Measurements from ENCODE around the gene STRN4.
"Not testable (repeated sequence)": the region's sequence is repeated elsewhere in the genome, so short reads cannot be mapped to it uniquely, and the experiment has no call there.

Gene STRN4, protein sequence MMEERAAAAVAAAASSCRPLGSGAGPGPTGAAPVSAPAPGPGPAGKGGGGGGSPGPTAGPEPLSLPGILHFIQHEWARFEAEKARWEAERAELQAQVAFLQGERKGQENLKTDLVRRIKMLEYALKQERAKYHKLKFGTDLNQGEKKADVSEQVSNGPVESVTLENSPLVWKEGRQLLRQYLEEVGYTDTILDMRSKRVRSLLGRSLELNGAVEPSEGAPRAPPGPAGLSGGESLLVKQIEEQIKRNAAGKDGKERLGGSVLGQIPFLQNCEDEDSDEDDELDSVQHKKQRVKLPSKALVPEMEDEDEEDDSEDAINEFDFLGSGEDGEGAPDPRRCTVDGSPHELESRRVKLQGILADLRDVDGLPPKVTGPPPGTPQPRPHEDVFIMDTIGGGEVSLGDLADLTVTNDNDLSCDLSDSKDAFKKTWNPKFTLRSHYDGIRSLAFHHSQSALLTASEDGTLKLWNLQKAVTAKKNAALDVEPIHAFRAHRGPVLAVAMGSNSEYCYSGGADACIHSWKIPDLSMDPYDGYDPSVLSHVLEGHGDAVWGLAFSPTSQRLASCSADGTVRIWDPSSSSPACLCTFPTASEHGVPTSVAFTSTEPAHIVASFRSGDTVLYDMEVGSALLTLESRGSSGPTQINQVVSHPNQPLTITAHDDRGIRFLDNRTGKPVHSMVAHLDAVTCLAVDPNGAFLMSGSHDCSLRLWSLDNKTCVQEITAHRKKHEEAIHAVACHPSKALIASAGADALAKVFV

DNA sequence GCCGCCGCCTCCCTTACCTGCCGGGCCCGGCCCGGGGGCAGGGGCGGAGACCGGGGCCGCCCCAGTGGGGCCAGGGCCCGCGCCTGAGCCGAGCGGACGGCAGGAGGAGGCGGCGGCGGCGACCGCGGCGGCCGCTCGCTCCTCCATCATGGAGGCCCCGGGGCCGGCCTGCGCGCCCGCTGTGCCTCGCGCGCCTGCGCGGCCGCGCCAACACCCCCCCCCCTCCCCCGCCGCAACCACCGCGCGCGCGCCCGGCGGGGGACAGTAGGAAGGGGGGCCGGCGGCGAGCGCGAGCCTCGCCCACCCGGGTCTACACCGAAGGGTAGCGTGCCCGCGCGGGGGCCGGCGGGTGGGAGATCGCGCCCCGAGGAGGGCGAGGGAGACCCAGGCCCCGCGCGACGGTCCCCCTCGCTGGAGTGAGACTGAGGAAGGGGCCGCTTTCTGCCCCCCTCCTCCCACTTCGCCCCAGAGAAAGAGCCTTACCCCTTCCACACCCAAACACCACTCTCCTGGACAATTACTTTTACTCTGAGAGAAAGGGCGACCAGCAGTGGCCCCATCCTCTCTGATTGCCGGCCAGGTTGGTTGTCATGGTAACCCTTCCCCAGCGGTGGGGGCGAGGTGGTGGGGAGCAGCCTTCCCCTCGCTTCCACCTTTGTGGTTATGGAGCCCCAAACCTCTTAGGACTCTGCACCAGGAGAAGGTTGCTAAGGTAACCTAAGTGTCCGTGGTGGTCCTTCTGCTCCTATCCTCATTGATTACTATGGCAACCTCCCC is at the start of gene STRN4:
TSS of gene STRN4 (minus strand) at position 170 of the 777 bp plus-strand sequence. CDS start at position 150, 20 bp downstream.
- in situ Hi-C loops (cut with MboI; ENCODE audit: low pct_unique_long_range_greater_than_20kb, low sequenced_read_pairs) = no loop called here
- DNase-seq = no peak

DNA sequence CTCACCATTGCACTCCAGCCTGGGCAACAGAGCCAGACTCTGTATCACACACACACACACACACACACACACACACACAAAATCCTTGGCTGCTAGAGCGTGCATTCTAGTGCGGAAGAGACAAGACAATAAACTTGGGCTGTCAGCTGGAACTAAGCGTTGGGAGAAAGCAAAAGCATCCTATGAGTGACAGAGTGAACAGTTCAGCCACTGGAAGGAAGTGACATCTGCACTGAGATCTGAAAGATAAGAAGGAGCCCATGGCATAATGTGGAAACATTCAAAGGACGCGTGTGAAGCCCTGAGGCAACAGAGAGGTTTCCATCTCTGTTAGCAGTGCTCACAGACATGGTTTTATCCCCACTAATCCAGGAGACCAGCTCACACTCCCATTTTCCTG is 45.7 kb upstream of the STRN4 start:
- DNase-seq = peak; percentile 92
- in situ Hi-C loops (cut with MboI; ENCODE audit: low pct_unique_long_range_greater_than_20kb, low sequenced_read_pairs) = no loop called here

DNA sequence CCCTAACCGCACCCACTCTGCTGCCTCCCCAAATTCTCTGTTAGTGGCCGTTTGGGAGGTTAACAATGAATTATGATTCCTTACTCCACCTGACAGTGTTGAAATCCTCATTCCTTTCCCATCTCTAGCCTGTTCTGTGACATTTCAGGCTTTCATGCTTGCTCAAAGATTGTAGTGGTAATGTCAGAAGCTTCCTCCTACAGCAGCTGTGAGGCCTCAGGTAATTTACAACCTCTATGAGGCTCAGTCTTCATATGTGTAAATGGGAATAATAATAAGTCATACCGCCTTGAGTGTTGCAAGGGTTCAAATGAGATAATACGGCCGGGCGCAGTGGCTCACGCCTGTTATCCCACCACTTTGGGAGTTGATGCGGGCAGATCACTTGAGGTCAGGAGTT is 43.1 kb upstream of the STRN4 start:
- DNase-seq = no peak
- in situ Hi-C loops (cut with MboI; ENCODE audit: low pct_unique_long_range_greater_than_20kb, low sequenced_read_pairs) = no loop called here

DNA sequence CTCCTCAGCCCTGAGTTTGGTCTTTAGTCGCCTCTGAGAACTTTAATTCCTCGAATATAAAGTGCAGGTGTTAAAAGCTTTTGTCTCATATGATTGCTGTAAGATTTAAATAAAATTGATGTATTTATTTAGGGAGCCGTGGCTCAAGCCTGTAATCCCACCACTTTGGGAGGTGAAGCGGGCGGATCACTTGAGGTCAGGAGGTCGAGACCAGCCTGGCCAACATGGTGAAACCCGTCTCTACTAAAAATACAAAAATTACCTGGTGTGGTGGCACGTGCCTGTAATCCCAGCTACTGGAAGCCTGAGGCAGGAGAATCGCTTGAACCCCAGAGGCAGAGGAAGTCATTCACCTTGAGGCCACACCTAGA is 42.7 kb upstream of the STRN4 start:
- in situ Hi-C loops (cut with MboI; ENCODE audit: low pct_unique_long_range_greater_than_20kb, low sequenced_read_pairs) = no loop called here

DNA sequence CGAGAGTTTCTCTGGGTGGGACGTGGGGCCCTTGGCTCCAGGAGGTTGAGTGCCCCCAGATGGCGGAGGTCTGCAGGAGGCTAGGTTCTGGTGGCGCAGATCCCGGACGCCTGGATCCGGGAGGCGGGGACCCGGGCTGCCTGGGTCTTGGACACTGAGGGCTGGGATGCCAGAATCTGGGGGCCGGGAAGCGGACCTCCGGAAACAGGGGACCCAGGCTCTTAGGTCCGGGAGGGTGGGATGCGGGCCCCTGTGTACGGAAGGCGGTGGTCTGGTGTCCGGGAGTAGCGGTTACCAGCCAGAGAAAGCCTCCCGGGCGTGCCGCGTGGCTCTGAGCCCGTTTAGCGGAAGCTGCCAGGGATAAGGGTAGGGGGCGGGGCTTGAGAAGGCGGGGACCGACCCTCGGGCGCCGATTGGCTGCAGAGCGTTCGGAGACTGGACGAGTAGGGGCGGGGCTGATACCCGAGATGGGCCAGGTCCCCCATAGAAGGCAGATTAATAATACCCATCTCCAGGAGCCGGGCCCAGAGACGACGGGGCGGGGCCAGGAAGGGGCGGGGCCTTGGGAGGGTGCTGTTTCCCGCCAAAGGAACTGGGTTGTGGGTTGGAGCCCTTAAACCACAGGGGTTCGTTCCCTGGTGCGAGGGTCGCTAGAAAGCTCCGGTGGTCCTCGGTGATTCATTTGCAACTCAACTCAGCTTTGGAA is 42.2 kb upstream of the STRN4 start, which contains the start of gene SLC1A5:
TSS of gene SLC1A5 (minus strand) at position 333 of the 706 bp plus-strand sequence. CDS start 629 bp downstream, outside the sequence.
- DNase-seq = peak; percentile 98
- in situ Hi-C loops (cut with MboI; ENCODE audit: low pct_unique_long_range_greater_than_20kb, low sequenced_read_pairs) = no loop called here

More for the DNA sequence above, 42.7 kb upstream of the STRN4 start:
- no peak for DNase-seq

DNA sequence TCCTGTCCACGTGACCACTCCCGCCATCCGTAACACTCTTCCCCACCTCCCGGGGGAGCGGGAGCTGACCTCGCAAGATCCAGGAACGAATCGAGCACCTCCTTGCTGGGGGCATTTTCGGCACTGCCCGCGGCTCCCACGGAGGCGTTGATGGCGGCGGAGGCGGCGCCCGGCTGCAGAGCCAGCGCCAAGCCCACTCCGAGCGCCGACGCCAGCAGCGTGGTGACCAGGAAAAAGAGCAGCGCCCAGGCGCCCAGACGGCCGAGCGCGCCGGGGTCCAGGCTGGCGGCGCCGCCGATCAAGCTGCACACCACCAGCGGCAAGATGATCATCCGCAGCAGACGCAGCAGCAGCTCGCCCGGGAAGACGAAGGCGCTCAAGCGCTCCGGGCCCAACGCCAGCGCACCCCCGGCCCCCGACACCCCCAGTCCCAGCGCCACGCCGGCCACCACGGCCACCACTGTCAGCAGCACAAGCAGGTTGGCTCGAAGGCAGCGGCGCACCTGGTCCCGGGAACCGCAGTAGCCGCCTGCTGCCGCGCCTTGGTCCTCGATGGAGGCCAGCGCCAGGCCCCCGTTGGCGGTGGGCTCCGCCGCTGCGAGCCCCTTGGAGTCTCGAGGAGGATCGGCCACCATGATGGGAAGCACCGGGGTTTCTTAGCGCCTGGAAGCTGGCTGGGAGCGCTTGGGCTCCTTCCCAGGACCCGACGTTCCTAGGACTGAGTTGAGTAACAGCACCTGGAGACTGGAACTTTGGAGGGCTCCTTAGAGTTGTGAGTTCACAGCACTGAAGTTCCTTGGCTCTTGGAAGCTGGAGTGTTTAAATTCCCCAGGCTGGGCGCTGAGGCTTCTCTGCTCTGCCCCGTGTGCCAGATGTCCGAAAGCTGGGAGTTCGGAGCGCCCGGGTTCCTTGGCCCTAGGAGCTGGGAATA is 41.3 kb upstream of the STRN4 start:
- peak; percentile 57 for DNase-seq
- in situ Hi-C loops (cut with MboI; ENCODE audit: low pct_unique_long_range_greater_than_20kb, low sequenced_read_pairs) = no loop called here

DNA sequence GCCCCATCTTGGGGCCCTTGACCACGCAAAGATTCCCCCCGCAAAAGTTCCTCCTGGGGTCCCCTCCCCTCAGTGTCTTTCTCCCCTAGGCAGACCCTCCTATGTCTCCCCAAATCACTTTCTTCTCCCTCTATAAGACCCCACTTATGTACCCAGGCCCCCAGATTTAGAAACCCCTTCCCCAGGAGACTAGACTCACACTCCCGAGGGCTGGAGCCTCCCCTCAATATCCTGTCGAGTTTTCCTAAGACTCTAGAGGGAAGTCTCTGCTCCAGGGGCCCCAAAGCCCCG is 40.7 kb upstream of the STRN4 start:
- DNase-seq = no peak

DNA sequence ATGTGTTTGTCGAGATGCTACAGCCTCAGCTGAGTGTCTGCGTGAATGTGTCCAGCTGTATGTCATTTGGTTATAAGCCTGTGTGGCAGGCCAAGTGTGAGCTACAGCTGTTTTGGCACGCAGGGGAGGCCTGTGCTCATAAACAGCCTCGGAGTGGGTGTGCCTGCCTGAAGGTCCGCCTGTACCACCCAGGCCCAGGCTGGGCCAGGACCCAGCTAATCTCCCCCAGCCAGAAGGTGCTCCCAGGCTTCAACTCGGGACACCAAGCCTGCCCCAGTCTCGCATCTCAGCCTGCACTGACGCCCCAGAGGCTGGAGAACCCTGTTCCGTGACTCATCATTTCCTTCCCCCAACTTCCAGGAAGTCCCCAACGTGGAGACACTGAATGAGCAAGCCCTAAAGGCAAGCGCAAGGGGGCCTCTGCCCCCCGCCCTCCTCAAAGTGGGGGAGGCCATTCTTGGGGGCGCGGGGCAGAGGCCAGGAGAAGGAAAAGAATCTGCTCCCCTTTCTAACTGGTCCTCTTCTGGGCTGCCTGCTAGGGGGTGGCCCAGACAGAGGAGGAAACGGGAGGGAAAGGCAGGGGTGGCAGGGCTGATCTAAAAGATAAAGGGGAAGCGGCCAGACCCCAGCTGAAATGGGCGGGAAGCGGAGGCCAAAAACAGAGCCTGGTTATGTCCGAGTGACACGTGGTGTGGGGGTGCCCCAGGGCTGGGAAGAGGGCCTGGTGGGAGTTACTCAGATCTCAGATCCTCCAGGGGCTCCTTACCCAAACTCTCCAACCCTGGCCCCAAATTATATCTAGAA is 40.2 kb upstream of the STRN4 start:
- in situ Hi-C loops (cut with MboI; ENCODE audit: low pct_unique_long_range_greater_than_20kb, low sequenced_read_pairs) = no loop called here
- peak; percentile 94 for DNase-seq

More for the DNA sequence above, 40.7 kb upstream of the STRN4 start:
- in situ Hi-C loops (cut with MboI; ENCODE audit: low pct_unique_long_range_greater_than_20kb, low sequenced_read_pairs) = no loop called here

DNA sequence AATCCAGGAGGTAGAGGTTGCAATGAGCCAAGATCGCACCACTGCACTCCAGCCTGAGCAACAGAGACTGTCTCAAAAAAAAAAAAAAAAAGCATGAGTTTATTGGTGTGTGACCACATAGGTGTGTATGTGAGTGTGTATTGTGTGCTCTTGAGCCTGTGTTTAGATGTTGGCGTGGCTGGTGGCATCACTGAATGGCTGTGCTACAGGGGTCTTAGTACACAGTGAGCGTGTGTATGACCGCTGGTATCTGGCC is 39.7 kb upstream of the STRN4 start:
- in situ Hi-C loops (cut with MboI; ENCODE audit: low pct_unique_long_range_greater_than_20kb, low sequenced_read_pairs) = no loop called here
- no peak for DNase-seq

DNA sequence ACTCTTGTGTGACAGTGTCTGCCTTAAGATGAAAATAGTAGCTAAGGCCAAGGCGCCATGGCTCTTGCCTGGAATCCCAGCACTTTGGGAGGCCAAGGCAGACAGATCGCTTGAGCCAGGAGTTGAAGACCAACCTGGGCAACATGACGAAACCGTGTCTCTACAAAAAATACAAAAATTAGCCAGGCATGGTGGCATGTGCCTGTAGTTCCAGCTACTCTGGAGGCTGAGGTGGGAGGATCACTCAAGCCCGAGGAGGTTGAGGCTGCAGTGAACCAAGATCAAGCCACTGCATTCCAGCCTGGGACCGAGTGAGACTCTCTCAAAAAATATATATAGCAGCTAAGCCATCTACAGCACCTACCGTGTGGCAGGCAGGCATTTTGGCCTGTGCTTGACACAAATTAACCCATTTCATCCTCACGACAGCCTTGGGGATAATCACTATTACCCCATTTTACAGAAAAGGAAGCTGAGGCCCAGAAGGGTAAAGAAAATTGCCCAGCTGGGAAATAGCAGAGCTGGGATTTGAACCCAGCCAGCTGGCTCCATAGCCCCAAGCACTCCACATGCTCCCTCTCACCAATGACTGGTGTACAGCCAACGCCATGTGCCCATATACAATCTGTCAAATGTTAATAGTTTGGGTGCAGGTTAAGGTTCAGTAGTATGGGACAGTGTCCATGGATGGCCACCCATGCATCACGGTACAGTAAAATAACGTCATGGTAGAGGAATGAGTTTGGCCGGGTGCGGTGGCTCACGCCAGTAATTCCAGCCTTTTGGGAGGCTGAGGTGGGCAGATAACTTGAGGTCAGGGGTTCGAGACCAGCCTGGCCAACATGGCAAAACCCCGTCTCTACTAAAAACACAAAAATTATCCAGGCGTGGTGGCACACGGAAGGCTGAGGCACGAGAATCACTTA is 39.1 kb upstream of the STRN4 start:
- in situ Hi-C loops (cut with MboI; ENCODE audit: low pct_unique_long_range_greater_than_20kb, low sequenced_read_pairs) = no loop called here
- no peak for DNase-seq

DNA sequence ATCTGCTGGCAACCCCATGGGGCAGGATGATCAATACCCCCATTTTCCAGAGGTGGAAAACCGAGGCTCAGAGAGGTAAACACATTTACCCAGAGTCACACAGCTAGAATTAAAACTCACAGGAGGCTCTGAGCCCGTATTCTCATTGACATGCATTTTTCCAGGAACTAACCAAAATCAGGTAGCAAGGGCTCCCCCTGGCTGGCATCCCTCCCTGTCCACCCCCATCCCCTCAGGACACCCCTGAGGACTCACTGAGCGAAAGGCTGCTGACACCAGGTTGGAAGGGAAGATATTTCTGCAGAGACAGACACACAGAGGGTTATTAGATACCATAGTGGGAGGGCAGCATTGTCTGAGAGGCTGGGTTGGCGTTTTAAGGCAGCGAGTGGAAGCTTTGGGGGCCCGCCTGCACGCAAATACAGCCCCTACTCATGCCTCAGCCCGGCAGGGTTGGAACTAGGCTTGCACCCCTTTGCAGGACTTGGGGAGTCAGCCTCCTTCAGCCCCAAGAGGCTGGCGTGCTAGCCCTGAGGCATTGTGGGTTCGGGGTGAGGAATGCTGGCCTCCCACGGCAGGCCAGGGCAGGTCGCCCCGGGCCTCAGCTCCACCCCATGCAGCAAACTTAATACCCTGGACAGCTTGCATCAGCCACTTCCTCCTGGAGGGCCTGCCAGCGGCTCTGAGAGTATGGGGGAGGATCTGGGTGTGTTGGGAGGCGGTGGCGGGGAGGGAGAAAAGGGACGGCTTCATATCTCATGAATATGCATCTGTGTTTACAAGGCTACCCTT is 38.2 kb upstream of the STRN4 start:
- DNase-seq = peak; percentile 96
- in situ Hi-C loops (cut with MboI; ENCODE audit: low pct_unique_long_range_greater_than_20kb, low sequenced_read_pairs) = no loop called here

DNA sequence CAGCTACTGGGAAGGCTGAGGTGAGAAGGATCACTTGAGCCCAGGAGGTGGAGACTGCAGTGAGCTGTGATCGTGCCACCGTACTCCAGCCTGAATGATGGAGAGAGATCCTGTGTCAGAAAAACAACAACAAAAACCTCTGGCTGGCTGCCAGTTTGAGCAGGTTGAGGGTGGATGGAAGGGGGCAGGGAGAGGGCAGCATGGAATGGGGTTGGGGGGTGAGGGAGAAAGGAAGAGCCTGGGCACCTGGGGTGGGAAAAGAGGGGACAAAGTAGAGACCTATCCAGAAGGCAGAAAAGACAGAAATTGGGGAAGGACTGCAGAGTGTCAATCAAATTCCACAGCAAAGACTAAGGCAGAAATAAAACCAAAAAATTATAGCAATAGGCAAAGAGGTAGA is 37.4 kb upstream of the STRN4 start:
- in situ Hi-C loops (cut with MboI; ENCODE audit: low pct_unique_long_range_greater_than_20kb, low sequenced_read_pairs) = no loop called here
- no peak for DNase-seq

DNA sequence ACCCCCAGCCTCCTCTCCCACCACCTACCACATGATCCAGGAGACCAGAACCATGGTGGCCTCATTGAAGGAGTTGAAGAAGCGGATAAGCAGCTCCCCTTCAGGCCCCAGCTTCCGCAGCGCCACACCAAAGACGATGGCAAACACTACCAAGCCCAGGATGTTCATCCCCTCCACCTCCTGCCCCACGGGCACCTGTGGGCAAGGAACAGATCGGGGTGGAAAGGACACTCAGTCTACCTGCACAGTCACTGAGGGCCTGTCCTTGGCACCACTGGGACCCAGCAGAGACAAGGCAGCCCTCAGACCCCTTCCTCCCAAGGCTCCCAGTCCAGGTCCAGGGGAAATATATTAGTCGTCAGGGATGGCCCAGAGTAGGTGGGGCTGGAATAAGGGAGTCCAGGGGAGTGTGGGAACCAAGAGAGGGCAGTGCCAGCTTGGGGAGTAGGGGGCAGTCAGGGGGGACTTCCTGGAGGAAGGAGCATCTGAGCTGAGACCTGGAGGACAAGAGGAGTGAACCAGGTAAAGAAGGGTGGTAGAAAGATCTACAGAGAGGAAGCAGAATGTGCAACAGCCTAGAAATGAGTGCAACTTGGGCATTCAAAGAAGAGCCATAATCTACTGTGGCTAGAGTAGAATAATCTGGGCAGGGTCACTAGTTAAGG is 36.2 kb upstream of the STRN4 start:
- no peak for DNase-seq
- in situ Hi-C loops (cut with MboI; ENCODE audit: low pct_unique_long_range_greater_than_20kb, low sequenced_read_pairs) = no loop called here

DNA sequence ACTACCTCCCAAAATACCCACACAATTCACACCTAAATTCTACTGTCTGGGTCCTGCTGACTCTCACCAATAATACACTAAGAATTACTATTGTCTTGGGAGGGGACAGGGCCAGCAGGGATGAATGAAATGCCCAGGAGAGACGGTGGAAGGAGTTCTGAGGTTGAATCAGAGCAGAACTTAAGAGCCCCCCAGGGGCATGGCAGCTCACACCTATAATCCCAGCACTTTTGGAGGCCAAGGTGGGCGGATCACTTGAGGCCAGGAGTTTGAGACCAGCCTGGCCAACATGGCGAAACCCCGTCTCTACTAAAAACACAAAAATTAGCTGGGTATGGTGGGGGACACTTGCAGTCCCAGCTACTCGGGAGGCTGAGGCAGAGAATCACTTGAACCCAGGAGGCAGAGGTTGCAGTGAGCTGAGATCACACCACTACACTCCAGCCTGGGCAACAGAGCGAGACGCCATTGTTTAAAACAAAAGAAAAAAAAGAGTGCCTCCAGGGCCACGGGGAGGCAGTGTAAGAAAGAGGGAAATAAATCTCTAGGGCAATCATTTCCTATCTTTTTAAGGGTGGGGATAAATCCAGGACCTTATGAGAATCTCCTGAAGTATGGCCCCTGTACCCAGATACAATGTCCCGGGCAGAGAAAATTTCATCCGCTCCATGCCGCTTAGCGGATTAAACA is 31.9 kb upstream of the STRN4 start:
- DNase-seq; in situ Hi-C loops (cut with MboI; ENCODE audit: low pct_unique_long_range_greater_than_20kb, low sequenced_read_pairs): not testable (repeated sequence)

Measured in KBM-7 (cell line).